Measurements from ENCODE around the gene PHF5A. TPM values are rescaled to one million over a fixed set of nuclear protein-coding genes. Genes with fewer than 3 reads are reported as not detected.

The PHF5A gene
- total and polyA plus RNA-seq, 10 donors = 29.6 to 67.5 (median 37.4) TPM

GRCh38 chr22:41498303-41498835 is 29.9 kb upstream of the PHF5A start:
- peaks cover 0 to 86% (median 36%) of the 10 kb centered on the region in 6 donors for H3K36me3 ChIP-seq
- intact Hi-C loops (cut with DNase I; ENCODE audit: low total_unique reads) = no loop called here
- no peak for DNase-seq
- 87 to 93% (median 90%) methylated on average over 6 of the region's 6 CpGs for WGBS, 5 donors
- TF ChIP-seq, protein P1, sequence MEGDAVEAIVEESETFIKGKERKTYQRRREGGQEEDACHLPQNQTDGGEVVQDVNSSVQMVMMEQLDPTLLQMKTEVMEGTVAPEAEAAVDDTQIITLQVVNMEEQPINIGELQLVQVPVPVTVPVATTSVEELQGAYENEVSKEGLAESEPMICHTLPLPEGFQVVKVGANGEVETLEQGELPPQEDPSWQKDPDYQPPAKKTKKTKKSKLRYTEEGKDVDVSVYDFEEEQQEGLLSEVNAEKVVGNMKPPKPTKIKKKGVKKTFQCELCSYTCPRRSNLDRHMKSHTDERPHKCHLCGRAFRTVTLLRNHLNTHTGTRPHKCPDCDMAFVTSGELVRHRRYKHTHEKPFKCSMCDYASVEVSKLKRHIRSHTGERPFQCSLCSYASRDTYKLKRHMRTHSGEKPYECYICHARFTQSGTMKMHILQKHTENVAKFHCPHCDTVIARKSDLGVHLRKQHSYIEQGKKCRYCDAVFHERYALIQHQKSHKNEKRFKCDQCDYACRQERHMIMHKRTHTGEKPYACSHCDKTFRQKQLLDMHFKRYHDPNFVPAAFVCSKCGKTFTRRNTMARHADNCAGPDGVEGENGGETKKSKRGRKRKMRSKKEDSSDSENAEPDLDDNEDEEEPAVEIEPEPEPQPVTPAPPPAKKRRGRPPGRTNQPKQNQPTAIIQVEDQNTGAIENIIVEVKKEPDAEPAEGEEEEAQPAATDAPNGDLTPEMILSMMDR (IDR thresholded peaks at IDR 0.05 in 8 of 11, conservative IDR thresholded peaks at IDR 0.05 in 3 of 11) = no peak
- TF ChIP-seq POLR2AphosphoS5 (IDR thresholded peaks at IDR 0.05) (no peak), POLR2A (IDR thresholded peaks at IDR 0.05) (no peak)
- no peaks in the 10 kb centered on the region for H3K9me3 ChIP-seq
- H3K27me3 ChIP-seq (replicated peaks in 1 of 7) = no peaks in the 10 kb centered on the region
- H3K27ac ChIP-seq = no peak overlapping the region
- peaks cover 0 to 21% (median 0%) of the 10 kb centered on the region in 6 donors for H3K4me1 ChIP-seq
- no peak overlapping the region for H3K4me3 ChIP-seq

GRCh38 chr22:41491374-41492100 is 23.0 kb upstream of the PHF5A start:
- Histone ChIP-seq H3K27ac (peak overlapping the region in 2 of 8 donors; percentile 6 to 31), H3K4me3 (no peak overlapping the region), H3K4me1 (peaks cover 0 to 69% (median 23%) of the 10 kb centered on the region in 6 donors), H3K27me3 (replicated peaks in 1 of 7) (no peaks in the 10 kb centered on the region), H3K9me3 (no peaks in the 10 kb centered on the region), H3K36me3 (peaks cover 0 to 33% (median 0%) of the 10 kb centered on the region in 6 donors)
- TF ChIP-seq, protein P1 (IDR thresholded peaks at IDR 0.05 in 8 of 11, conservative IDR thresholded peaks at IDR 0.05 in 3 of 11) = no peak
- TF ChIP-seq POLR2AphosphoS5 (IDR thresholded peaks at IDR 0.05) (no peak), POLR2A (IDR thresholded peaks at IDR 0.05) (no peak)
- no peak for DNase-seq
- WGBS, 5 donors = 69 to 80% (median 78%) methylated on average over 5 of the region's 5 CpGs
- intact Hi-C loops (cut with DNase I; ENCODE audit: low total_unique reads) = no loop called here

GRCh38 chr22:41488596-41489385 is 20.3 kb upstream of the PHF5A start:
- peaks cover 0 to 9% (median 0%) of the 10 kb centered on the region in 6 donors for H3K36me3 ChIP-seq
- no peak overlapping the region for H3K27ac ChIP-seq
- peaks cover 4 to 85% (median 43%) of the 10 kb centered on the region in 6 donors for H3K4me1 ChIP-seq
- DNase-seq = no peak
- intact Hi-C loops (cut with DNase I; ENCODE audit: low total_unique reads) = no loop called here
- H3K27me3 ChIP-seq (replicated peaks in 1 of 7) = no peaks in the 10 kb centered on the region
- H3K4me3 ChIP-seq = no peak overlapping the region
- no peaks in the 10 kb centered on the region for H3K9me3 ChIP-seq
- TF ChIP-seq POLR2AphosphoS5 (IDR thresholded peaks at IDR 0.05) (no peak), POLR2A (IDR thresholded peaks at IDR 0.05) (no peak)
- TF ChIP-seq, protein P1 (IDR thresholded peaks at IDR 0.05 in 8 of 11, conservative IDR thresholded peaks at IDR 0.05 in 3 of 11) = no peak
- WGBS, 5 donors = 70 to 95% (median 83%) methylated on average over 3 of the region's 3 CpGs

Data from spleen (tissue), 11 donors.